GM12872 (cell line): ENCODE measurements around the gene FAU.

ENCODE experiments used
- TF ChIP-seq, protein P1 (sequence below): IDR thresholded peaks from 3 replicates; pipeline ENCODE4 v1.5.1; 2011; ENCODE audit warnings: low read depth, mild to moderate bottlenecking, low read length, moderate library complexity; ENCODE audit not compliant: insufficient read depth

The FAU gene

DNA sequence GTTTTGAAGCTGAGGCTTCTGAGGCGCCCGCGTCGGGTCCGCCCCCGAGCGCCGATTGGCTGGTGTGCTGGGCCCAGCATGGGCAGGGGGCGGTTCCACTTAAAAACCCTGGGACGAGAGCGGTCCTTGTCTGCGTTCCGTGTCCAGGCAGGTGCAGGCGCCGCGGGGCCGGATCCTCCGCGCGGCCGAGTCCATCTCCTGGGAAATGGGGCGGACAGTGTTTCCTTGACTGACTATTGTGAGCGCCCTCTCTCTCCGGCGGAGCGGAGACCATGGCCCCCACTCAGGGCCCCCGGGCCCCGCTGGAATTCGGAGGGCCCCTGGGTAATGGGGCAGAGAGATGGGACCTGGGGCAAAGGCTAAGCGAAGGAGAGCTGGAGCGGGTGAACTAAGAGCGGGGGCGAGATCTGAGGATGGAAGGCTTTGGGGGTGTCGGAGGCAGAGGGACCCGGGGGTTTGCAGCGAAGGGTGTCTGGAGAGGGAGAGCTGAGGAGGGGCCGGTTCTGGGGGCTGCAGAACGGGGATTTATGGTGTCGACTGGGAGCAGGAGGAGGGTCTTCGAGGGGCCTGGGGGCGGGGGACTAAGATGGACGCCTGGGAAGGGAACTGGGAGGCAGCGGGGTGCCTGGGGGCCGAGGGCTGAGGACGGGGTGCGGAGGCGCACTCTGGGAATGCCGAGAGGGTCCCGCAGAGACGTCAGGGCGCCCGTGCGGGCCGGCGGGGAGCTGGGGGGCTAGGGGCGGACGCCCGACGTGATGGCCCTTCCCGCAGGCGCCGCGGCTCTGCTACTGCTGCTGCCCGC is 10.0 kb downstream of the FAU start, which contains the start of gene TM7SF2:
TM7SF2 (plus strand) TSS at position 129 of the 802 bp plus-strand sequence; CDS start at position 273, 144 bp downstream.
- TF ChIP-seq, protein P1, sequence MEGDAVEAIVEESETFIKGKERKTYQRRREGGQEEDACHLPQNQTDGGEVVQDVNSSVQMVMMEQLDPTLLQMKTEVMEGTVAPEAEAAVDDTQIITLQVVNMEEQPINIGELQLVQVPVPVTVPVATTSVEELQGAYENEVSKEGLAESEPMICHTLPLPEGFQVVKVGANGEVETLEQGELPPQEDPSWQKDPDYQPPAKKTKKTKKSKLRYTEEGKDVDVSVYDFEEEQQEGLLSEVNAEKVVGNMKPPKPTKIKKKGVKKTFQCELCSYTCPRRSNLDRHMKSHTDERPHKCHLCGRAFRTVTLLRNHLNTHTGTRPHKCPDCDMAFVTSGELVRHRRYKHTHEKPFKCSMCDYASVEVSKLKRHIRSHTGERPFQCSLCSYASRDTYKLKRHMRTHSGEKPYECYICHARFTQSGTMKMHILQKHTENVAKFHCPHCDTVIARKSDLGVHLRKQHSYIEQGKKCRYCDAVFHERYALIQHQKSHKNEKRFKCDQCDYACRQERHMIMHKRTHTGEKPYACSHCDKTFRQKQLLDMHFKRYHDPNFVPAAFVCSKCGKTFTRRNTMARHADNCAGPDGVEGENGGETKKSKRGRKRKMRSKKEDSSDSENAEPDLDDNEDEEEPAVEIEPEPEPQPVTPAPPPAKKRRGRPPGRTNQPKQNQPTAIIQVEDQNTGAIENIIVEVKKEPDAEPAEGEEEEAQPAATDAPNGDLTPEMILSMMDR, result no peak

DNA sequence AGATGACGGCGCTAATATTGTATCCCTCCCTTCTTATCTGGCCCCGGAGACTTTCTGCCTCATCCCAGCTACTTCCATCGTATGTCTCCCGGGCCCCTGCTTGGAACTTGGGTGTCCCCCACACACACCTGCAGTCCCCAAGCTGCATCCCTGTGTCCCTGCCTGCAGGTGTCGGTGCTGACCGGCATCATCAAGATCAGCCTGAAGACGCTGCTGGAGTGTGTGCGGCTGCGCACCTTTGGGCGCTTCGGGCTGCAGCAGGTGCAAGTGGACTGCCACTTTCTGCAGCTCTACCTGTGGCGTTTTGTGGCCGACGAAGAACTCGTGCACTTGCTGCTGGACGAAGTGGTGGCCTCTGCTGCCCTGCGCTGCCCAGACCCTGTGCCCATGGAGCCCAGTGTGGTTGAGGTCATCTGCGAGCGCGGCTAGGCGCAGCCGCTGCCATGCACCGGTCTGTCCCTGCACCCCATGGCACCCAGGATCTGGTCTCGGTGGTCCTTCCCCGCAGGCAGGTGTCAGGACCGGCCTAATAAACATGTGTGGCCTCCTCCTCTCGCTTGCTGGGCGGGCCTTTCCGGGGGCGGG is 10.7 kb downstream of the FAU start:
- TF ChIP-seq, protein P1, result no peak

DNA sequence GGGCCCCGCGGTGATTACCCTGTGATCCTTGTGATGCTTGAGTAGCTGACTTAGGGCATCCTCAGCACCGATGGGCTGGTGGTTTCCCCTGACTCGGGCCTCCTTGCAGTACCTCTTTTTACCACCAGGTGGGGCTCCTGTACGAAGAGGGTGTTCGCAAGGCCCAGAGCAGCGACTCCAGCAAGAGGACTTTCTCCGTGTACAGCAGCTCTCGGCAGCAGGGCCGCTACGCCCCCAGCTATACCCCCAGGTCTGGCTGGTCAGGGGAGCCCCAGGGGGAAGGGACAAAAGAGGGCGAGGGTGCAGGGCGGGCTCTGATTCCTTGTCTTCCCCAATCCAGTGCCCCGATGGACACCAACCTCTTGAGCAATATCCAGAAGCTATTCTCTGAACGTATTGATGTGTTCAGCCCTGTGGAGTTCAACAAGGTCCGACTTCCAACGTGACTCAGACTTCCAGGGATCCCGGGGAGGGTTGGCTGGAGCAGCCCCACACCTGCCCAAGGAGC is 11.5 kb downstream of the FAU start:
- TF ChIP-seq, protein P1, result peak; percentile 97

DNA sequence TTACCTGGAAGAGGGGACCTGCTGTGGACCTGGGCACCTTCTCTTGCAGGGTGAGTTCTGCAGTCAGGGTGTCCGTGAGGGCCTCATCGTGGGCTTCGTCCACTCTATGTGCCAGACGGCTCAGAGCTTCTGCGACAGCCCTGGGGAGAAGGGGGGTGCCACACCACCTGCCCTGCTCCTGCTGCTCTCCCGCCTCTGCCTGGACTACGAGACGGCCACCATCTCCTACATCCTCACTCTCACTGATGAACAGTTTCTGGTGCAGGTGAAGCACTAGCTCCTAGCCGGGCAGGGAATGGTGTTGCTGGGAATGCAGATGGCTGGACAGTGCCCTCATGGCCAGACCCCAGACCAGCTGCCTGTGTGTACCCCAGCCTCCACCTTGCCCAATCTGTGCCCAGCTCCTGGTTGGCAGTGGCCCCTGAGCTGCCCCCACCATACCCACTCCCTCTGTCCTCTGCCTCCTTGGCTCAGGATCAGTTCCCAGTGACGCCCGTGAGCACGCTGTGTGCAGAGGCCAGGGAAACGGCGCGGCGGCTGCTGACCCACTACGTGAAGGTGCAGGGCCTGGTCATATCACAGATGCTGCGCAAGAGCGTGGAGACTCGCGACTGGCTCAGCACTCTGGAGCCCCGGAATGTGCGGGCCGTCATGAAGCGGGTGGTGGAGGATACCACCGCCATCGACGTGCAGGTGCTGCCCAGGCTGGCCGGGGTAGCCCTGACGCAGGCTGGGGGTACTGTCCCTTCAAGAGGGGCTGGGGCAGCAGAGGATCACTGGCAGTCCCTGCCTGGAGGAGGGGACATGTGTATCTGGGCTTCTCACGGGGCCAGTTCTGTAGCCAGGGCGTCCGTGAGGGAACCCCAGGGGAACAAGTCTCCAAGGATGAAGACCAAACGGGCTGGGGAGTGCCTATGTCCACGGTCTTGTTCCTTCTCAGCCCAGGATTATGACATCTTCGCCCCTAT is 12.4 kb downstream of the FAU start:
- TF ChIP-seq, protein P1, result no peak

DNA sequence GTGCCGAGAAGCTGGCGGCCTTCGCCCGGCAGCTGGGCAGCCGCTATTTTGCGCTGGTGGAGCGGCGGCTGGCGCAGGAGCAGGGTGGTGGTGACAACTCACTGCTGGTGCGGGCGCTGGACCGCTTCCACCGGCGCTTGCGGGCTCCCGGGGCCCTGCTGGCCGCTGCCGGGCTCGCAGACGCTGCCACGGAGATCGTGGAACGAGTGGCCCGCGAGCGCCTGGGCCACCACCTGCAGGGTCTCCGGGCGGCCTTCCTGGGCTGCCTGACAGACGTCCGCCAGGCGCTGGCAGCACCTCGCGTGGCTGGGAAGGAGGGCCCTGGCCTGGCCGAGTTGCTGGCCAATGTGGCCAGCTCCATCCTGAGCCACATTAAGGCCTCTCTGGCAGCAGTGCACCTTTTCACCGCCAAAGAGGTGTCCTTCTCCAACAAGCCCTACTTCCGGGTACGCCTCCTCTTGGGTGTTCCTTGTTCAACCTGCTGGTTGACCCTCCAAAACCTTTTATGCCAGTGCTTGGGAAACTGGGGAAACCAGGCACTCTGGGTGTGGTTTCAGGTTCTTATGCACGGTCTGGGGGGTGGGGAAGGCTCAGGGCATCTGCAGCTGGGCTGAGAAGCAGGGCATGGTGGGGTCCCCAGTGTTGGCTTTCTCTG is 13.3 kb downstream of the FAU start:
- TF ChIP-seq, protein P1, result no peak

DNA sequence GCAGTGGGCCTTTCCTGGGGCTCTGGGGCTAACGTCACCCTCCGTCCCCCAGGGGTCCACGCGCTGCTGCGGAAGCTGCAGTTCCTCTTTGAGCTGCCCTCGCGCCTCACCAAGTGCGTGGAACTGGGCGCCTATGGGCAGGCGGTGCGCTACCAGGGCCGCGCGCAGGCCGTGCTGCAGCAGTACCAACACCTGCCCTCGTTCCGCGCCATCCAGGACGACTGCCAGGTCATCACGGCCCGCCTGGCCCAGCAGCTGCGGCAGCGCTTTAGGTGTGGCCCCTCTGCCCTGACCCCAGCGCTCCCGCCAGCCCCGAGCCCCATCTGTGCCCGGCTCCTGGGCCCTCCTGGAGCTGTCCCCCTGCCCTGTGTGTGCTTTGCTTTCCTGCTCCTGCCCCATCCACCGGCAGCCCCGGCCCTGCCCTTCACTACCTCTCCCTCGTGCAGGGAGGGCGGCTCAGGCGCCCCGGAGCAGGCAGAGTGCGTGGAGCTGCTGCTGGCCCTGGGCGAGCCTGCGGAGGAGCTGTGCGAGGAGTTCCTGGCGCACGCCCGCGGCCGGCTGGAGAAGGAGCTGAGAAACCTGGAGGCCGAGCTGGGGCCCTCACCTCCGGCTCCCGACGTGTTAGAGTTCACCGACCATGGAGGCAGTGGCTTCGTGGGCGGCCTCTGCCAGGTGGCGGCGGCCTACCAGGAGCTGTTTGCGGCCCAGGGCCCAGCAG is 14.0 kb downstream of the FAU start:
- TF ChIP-seq, protein P1, result no peak
